ENCODE data around the gene ZC3H10.

The ZC3H10 gene

GRCh38 chr12:56121204-56121870, 3.3 kb downstream of the ZC3H10 start:
- DNase-seq = no peak
- in situ Hi-C loops (cut with MboI; ENCODE audit: low pct_unique_long_range_greater_than_20kb, low sequenced_read_pairs) = no loop called here

GRCh38 chr12:56122637-56123036, 4.6 kb downstream of the ZC3H10 start:
- in situ Hi-C loops (cut with MboI; ENCODE audit: low pct_unique_long_range_greater_than_20kb, low sequenced_read_pairs) = no loop called here
- DNase-seq = no peak

GRCh38 chr12:56124133-56124532, 6.1 kb downstream of the ZC3H10 start:
- in situ Hi-C loops (cut with MboI; ENCODE audit: low pct_unique_long_range_greater_than_20kb, low sequenced_read_pairs) = no loop called here
- no peak for DNase-seq

- in situ Hi-C loops (cut with MboI; ENCODE audit: low pct_unique_long_range_greater_than_20kb, low sequenced_read_pairs) = no loop called here
- peak; percentile 79 for DNase-seq
These were observed 8.7 kb downstream of the ZC3H10 start for GRCh38 chr12:56126732-56127239.

- in situ Hi-C loops (cut with MboI; ENCODE audit: low pct_unique_long_range_greater_than_20kb, low sequenced_read_pairs) = no loop called here
- DNase-seq = no peak
These were observed 9.4 kb downstream of the ZC3H10 start for GRCh38 chr12:56127485-56127887.

GRCh38 chr12:56127888-56128669, 10.0 kb downstream of the ZC3H10 start, which contains the start of gene ESYT1:
Gene ESYT1 (plus strand): TSS chr12:56128267. CDS start chr12:56128320, 53 bp downstream.
- peak; percentile 100 for DNase-seq
- in situ Hi-C loops (cut with MboI; ENCODE audit: low pct_unique_long_range_greater_than_20kb, low sequenced_read_pairs) = no loop called here

GRCh38 chr12:56128670-56129205, 10.7 kb downstream of the ZC3H10 start:
- no peak for DNase-seq
- in situ Hi-C loops (cut with MboI; ENCODE audit: low pct_unique_long_range_greater_than_20kb, low sequenced_read_pairs) = no loop called here

GRCh38 chr12:56129206-56129941, 11.3 kb downstream of the ZC3H10 start:
- DNase-seq = peak; percentile 94
- in situ Hi-C loops (cut with MboI; ENCODE audit: low pct_unique_long_range_greater_than_20kb, low sequenced_read_pairs) = no loop called here

GRCh38 chr12:56129942-56130495, 12.0 kb downstream of the ZC3H10 start:
- in situ Hi-C loops (cut with MboI; ENCODE audit: low pct_unique_long_range_greater_than_20kb, low sequenced_read_pairs) = no loop called here
- no peak for DNase-seq

GRCh38 chr12:56130876-56131275, 12.8 kb downstream of the ZC3H10 start:
- in situ Hi-C loops (cut with MboI; ENCODE audit: low pct_unique_long_range_greater_than_20kb, low sequenced_read_pairs) = no loop called here

GRCh38 chr12:56134897-56135296, 16.8 kb downstream of the ZC3H10 start:
- DNase-seq = no peak
- in situ Hi-C loops (cut with MboI; ENCODE audit: low pct_unique_long_range_greater_than_20kb, low sequenced_read_pairs) = no loop called here

More at GRCh38 chr12:56130876-56131275, 12.8 kb downstream of the ZC3H10 start:
- no peak for DNase-seq

- DNase-seq = no peak
- in situ Hi-C loops (cut with MboI; ENCODE audit: low pct_unique_long_range_greater_than_20kb, low sequenced_read_pairs) = no loop called here
These were observed 19.9 kb downstream of the ZC3H10 start for GRCh38 chr12:56137853-56138571.

GRCh38 chr12:56141946-56142784, 24.1 kb downstream of the ZC3H10 start:
- in situ Hi-C loops (cut with MboI; ENCODE audit: low pct_unique_long_range_greater_than_20kb, low sequenced_read_pairs) = no loop called here
- no peak for DNase-seq

- in situ Hi-C loops (cut with MboI; ENCODE audit: low pct_unique_long_range_greater_than_20kb, low sequenced_read_pairs) = no loop called here
- DNase-seq = no peak
These were observed 25.2 kb downstream of the ZC3H10 start for GRCh38 chr12:56143217-56143616.

GRCh38 chr12:56143870-56144269, 25.8 kb downstream of the ZC3H10 start:
- no peak for DNase-seq
- in situ Hi-C loops (cut with MboI; ENCODE audit: low pct_unique_long_range_greater_than_20kb, low sequenced_read_pairs) = no loop called here

- in situ Hi-C loops (cut with MboI; ENCODE audit: low pct_unique_long_range_greater_than_20kb, low sequenced_read_pairs) = no loop called here
- no peak for DNase-seq
These were observed 27.2 kb downstream of the ZC3H10 start for GRCh38 chr12:56145217-56145616.

GRCh38 chr12:56146492-56147460, 28.7 kb downstream of the ZC3H10 start:
- no peak for DNase-seq
- in situ Hi-C loops (cut with MboI; ENCODE audit: low pct_unique_long_range_greater_than_20kb, low sequenced_read_pairs) = no loop called here
